Measurements from ENCODE around the gene APOL1. TPM values are rescaled to one million over a fixed set of nuclear protein-coding genes. Genes with fewer than 3 reads are reported as not detected.

APOL1 gene
- total RNA-seq, 1 experiment from 2014 or later, result 33.0 TPM

- H3K27me3 ChIP-seq (ENCODE audit: insufficient read depth, low read depth), result no peaks in the 10 kb centered on the region; the same call in 1 of the 2 replicates
- H3K79me2 ChIP-seq (ENCODE audit: low read depth), result no peaks in the 10 kb centered on the region
- no peak overlapping the region for H3K4me2 ChIP-seq
- CTCF ChIA-PET, result no interaction called here
- no peak for DNase-seq
- BruUV-seq (replicated peaks), result no TSS peak
- H3K4me3 ChIP-seq, result no peak overlapping the region
- no peaks in the 10 kb centered on the region for H4K20me1 ChIP-seq (ENCODE audit: insufficient read depth)
- POLR2A ChIA-PET (ENCODE audit: unreplicated experiment), result no interaction called here
- intact Hi-C loops (cut with micrococcal nuclease; ENCODE audit: unreplicated experiment), result loop anchor here (5.0 kb wide), 1 partner anchor 76 kb away; no protein-coding TSS in a partner anchor
- TF ChIP-seq, protein P1, sequence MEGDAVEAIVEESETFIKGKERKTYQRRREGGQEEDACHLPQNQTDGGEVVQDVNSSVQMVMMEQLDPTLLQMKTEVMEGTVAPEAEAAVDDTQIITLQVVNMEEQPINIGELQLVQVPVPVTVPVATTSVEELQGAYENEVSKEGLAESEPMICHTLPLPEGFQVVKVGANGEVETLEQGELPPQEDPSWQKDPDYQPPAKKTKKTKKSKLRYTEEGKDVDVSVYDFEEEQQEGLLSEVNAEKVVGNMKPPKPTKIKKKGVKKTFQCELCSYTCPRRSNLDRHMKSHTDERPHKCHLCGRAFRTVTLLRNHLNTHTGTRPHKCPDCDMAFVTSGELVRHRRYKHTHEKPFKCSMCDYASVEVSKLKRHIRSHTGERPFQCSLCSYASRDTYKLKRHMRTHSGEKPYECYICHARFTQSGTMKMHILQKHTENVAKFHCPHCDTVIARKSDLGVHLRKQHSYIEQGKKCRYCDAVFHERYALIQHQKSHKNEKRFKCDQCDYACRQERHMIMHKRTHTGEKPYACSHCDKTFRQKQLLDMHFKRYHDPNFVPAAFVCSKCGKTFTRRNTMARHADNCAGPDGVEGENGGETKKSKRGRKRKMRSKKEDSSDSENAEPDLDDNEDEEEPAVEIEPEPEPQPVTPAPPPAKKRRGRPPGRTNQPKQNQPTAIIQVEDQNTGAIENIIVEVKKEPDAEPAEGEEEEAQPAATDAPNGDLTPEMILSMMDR (conservative IDR thresholded peaks at IDR 0.05), result no peak
- TF ChIP-seq EZH2 (IDR thresholded peaks at IDR 0.05; ENCODE audit: low read depth), result no peak
- no peak overlapping the region for H3K27ac ChIP-seq
- no peak overlapping the region for H2AFZ ChIP-seq
- H3K9me3 ChIP-seq (ENCODE audit: insufficient read depth, low read depth), result no peaks in the 10 kb centered on the region
- no peaks in the 10 kb centered on the region for H3K4me1 ChIP-seq (replicated peaks; ENCODE audit: insufficient read depth)
- no peaks in the 10 kb centered on the region for H3K36me3 ChIP-seq (ENCODE audit: low read depth)
- H3K9me2 ChIP-seq (ENCODE audit: insufficient read depth), result no peaks in the 10 kb centered on the region
- H3F3A ChIP-seq (ENCODE audit: insufficient read depth, low read depth), result no peaks in the 10 kb centered on the region
Measured at GRCh38 chr22:36222887-36223450, 30.0 kb upstream of the APOL1 start.

DNA sequence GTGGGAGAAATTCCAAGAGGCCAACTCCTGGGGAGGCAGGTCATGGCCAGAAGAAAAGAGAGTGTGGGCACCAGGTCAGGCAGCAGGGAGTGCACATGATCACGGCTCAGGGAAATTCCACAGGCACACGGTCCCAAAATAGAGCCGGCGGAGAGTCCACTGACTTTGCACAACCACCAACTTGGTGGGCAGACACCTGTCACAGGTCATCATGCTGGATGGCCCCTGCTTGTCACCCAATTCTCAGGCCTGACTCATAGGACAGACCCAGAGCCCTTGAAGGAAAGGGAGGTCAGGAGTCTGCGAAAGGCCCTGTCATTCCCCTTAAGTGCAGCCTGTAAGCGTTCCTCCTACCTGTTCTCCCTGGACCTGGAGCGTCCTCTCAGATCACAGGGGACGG, 29.4 kb upstream of the APOL1 start:
- CTCF ChIA-PET, result no interaction called here

GRCh38 chr22:36224245-36224644, 28.7 kb upstream of the APOL1 start:
- no peaks in the 10 kb centered on the region for H4K20me1 ChIP-seq (ENCODE audit: insufficient read depth)
- no peak overlapping the region for H3K4me2 ChIP-seq
- H3K27ac ChIP-seq, result no peak overlapping the region
- no peak for DNase-seq
- POLR2A ChIA-PET (ENCODE audit: unreplicated experiment), result no interaction called here
- H3K9me3 ChIP-seq (ENCODE audit: insufficient read depth, low read depth), result no peaks in the 10 kb centered on the region
- CTCF ChIA-PET, result no interaction called here
- no peaks in the 10 kb centered on the region for H3K27me3 ChIP-seq (ENCODE audit: insufficient read depth, low read depth)
- H2AFZ ChIP-seq, result no peak overlapping the region
- no peaks in the 10 kb centered on the region for H3K4me1 ChIP-seq (replicated peaks; ENCODE audit: insufficient read depth)
- H3F3A ChIP-seq (ENCODE audit: insufficient read depth, low read depth), result no peaks in the 10 kb centered on the region
- no peaks in the 10 kb centered on the region for H3K9me2 ChIP-seq (ENCODE audit: insufficient read depth)
- no peak for TF ChIP-seq EZH2 (IDR thresholded peaks at IDR 0.05; ENCODE audit: low read depth)
- TF ChIP-seq, protein P1 (conservative IDR thresholded peaks at IDR 0.05), result no peak
- no peaks in the 10 kb centered on the region for H3K36me3 ChIP-seq (ENCODE audit: low read depth)
- H3K79me2 ChIP-seq (ENCODE audit: low read depth), result no peaks in the 10 kb centered on the region
- intact Hi-C loops (cut with micrococcal nuclease; ENCODE audit: unreplicated experiment), result loop anchor here (5.0 kb wide), 1 partner anchor 77 kb away; no protein-coding TSS in a partner anchor
- H3K4me3 ChIP-seq, result no peak overlapping the region
- no TSS peak for BruUV-seq (replicated peaks)

More for the DNA sequence above, 29.4 kb upstream of the APOL1 start:
- no peak overlapping the region for H3K27ac ChIP-seq
- H3F3A ChIP-seq (ENCODE audit: insufficient read depth, low read depth), result no peaks in the 10 kb centered on the region
- H3K4me2 ChIP-seq, result no peak overlapping the region
- no peaks in the 10 kb centered on the region for H3K9me2 ChIP-seq (ENCODE audit: insufficient read depth)
- H3K79me2 ChIP-seq (ENCODE audit: low read depth), result no peaks in the 10 kb centered on the region
- no peak for TF ChIP-seq EZH2 (IDR thresholded peaks at IDR 0.05; ENCODE audit: low read depth)
- TF ChIP-seq, protein P1 (conservative IDR thresholded peaks at IDR 0.05), result no peak
- H3K27me3 ChIP-seq (ENCODE audit: insufficient read depth, low read depth), result no peaks in the 10 kb centered on the region
- DNase-seq, result no peak
- intact Hi-C loops (cut with micrococcal nuclease; ENCODE audit: unreplicated experiment), result loop anchor here (5.0 kb wide), 1 partner anchor 76 kb away; no protein-coding TSS in a partner anchor
- no peaks in the 10 kb centered on the region for H3K4me1 ChIP-seq (replicated peaks; ENCODE audit: insufficient read depth)
- POLR2A ChIA-PET (ENCODE audit: unreplicated experiment), result no interaction called here
- no peaks in the 10 kb centered on the region for H4K20me1 ChIP-seq (ENCODE audit: insufficient read depth)
- no TSS peak for BruUV-seq (replicated peaks)
- no peak overlapping the region for H2AFZ ChIP-seq
- no peaks in the 10 kb centered on the region for H3K9me3 ChIP-seq (ENCODE audit: insufficient read depth, low read depth)
- no peaks in the 10 kb centered on the region for H3K36me3 ChIP-seq (ENCODE audit: low read depth)
- no peak overlapping the region for H3K4me3 ChIP-seq

All from PC-9 (cell line).